HG02571 (cell line): ENCODE data around the gene TSKU.

Experiments used
- ATAC-seq: cut with Tn5 transposase; IDR thresholded peaks from one replicate; pipeline ENCODE4 v1.9.1; 2021; ENCODE audit warnings: mild to moderate bottlenecking, moderate library complexity; ENCODE audit not compliant: unreplicated experiment

TSKU gene

GRCh38 chr11:76752321-76753143 is 30.6 kb upstream of the TSKU start:
- ATAC-seq = no peak

DNA sequence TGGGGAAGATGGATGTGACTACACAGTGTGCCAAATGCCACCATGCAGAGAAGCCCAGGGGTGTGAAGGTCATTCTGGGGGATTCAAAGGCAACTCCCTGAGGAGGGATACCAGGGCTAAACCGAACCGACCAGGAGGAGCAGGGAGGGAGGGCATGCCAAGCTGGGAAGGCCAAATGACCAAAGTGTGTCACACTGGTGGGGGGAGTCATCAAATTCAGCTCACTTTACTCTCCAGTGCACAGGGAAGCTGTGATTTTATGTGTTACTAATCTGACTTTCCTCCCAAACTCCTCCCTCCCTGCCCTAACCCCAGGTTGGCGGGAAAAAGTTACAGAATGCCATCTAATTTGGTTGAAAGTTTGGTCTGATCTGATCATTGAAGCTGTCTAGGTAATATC is 29.7 kb upstream of the TSKU start:
- ATAC-seq = no peak

DNA sequence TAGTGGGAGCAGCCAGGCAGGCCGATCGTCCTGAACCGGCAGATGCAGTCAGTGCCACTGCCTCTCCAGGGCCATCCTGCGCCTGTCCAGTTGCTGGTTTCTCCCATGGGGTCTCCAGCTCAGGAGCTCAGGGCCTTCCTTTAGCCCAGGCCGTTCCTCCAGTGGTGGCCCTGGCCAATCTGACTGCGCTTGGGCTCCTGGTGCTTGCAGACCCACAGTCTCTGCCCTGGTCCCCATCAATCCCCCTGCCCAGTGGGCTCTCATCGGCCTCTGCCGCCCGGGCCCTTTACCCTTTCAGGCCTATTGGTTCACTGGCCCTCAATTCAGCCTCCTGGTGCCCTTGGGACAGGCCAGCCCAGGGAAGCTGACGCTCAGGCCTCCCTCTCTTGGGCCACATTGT is 29.2 kb upstream of the TSKU start:
- no peak for ATAC-seq

GRCh38 chr11:76756341-76756741 is 26.8 kb upstream of the TSKU start:
- ATAC-seq = no peak

GRCh38 chr11:76758311-76758710 is 24.8 kb upstream of the TSKU start:
- no peak for ATAC-seq

DNA sequence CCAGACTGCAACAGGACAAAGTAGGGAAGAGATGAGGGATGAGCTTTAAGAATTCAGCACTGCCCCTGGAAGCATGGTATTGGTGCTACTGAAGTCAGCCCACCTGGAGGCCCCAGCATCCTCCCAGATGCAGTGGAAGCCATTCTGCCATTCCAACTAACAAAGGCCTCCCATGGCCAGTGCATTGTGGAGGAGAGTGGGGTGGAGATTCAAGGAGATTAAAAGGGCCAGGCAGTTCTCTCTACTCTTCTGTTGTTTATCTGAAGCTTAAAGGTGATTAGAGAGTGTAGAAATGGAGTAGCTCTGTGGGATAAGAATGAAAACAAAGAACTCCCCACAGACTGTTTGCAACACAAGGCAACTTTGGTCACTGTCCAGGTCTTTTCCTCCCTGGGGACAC is 24.1 kb upstream of the TSKU start:
- ATAC-seq = no peak

DNA sequence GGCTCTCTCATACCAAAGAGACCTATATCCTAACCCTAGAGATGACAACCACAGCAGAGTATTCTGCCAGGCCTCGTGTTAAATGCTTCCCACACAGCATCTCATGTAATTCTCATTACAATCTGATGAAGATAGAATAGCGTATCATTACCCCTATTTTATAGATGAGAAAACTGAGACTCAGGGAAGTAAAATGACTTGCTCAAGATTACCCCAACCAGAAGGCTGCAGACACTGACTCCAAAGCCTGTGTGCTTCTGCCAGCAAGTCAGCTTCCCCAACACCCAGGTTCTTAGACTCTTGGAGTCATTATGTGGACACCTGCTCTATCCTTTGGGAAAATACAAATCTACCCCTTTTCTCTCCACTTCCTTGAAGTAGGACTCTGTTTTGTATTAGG is 23.6 kb upstream of the TSKU start:
- ATAC-seq = no peak

DNA sequence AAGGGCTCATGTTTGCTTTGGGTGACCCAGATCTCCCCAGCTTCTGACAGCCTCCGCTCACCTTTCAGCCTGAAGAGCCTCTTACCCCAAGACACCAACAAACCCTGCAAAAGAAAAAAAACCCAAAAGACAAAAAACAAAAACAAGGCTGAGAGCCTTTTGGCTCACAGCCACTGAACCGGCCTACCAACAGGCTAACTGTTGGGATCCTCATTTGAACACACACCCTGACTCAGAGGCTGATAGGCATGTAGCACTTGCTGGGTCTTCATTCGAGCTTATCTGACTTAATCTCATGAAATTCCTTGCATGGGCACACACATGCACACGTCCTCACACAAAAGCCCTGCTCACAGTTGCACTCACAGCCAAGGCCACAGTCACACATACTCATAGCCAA is 22.9 kb upstream of the TSKU start:
- ATAC-seq = no peak

DNA sequence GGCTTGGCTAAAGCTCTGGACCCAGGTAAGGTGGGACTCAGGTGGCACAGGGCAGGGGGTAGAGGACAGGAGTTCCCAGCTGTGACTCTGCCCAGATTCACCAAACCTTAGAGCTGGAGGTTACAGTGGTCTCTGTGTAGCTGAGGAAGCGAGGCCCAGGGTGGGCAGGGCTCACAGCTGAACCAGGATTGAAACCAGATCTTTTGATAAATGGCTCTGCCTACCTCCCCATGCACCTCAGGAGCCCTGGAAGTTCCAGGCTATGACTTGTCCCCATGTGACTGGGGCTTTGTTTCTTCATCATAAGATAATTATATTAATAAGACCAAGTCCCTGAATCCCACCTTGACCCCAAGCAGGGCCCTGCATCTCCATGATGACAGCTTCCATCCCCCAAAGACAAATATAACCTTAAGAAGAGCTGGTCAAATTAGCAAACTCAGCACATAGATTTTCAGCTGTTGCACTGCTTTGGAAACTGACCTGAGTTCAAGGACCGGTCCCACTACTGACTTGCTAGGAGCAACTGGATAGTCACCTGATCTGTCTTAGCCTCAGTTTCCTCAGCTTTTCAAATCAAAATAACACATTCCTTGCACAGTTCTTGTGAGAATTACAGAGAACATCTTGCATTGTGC is 21.3 kb upstream of the TSKU start:
- no peak for ATAC-seq

DNA sequence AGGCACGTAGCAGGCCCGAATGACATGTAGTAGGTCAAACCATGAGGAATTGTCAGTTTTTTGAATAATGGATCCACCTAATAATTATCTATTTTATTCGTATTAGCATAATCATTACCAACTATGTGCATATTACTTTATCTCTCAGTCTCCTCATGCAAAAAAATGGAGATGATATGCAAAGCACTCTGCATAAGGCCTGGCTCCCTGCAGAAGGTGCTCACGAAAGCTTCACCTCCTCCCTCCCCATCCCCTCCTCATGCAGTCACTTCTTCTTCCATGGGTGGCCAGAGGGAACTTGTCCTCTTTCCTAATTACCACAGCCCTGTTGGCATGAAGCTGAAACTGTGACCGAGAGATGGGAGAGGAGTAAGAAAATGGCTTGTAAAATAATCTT is 20.8 kb upstream of the TSKU start:
- no peak for ATAC-seq

GRCh38 chr11:76762867-76763572 is 20.1 kb upstream of the TSKU start:
- ATAC-seq = no peak

DNA sequence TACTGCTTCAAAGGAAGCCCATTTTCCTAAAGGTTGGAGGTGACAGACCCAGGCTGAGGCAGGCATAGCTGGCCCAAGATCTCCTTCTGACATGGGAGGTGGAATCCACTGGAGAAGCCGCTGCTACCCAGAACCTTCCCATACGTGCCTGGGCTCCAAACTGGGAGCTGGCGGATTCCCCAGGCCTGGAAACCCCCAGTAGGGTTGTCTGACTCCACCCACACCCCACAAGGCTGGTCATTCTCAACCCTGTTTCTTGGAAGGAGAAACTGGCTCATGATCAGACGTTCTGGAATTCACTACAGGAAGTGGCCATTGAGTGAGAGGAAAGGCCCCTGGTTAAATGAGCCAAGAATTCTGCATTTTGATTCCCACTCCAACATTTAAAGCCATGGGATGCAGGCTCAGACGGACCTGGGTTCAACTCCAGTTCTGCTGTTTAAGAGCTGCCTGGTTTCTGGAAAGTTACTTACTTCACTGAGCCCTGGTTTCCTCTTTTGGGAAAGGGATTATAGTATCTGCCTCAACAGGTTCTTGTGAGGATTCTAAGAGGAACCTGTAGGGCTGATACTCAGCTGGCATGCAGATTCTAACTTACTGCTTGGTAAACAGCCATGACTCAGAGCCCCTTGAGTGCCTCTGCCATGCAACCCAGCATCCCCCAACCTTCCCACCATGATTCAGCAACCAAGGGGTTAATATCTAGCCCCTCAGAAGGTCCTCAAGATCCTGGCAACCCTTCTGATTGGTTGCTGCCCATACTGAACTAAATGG is 19.4 kb upstream of the TSKU start:
- ATAC-seq = no peak

DNA sequence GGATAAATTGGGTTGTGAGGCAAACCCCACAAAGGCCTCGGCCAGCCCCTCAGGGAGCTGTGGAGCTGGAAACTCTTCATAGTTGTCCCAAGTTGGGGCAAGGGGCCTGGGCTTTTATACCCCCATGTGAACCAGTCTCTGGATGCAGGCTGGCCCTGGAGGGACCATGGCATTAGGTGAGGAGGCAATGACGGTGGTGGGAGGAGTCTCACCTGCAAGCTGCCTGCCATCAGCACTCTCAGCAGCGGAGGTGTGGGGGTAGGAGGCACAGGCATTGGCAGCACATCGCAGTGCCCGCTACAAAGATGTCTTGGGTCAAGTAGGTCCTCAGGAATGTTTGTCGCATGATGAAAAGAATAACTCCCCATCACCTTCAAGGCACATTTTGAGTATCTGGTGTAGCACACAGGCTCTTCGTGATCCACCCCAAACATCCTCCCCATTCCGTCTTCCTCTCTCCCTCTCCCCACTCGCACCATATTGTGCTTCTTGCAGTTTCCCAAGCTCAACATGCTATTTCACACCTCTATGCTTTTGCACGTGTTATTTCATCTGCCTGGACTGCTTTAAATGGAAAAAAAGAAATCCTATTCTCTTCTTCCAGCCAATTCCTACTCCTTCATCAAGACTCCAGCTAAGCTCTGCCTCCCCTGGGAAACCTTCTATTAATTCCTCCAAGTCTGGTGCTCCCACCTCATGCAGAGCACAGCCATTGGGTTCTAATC is 18.1 kb upstream of the TSKU start:
- no peak for ATAC-seq

GRCh38 chr11:76765863-76766350 is 17.2 kb upstream of the TSKU start:
- no peak for ATAC-seq

DNA sequence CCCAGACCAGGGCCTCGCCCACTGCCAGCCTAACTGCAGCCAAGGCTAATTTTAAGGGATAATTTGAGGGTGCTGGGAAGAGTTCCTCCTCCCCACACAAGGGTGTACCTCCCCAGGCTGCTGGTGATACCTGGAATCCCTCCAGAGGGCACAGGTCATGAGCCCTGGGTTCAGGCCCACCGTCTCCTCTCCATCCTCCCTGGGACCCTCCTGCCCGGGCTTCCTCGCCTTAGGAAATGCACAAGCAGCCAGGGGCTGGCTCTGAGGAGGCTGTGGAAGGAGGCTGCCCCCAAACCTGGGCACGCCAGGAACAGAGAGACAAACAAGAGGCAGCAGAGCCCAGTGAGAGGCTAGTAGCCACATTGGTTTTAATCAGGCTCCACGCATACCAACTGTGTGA is 16.6 kb upstream of the TSKU start:
- ATAC-seq = no peak

DNA sequence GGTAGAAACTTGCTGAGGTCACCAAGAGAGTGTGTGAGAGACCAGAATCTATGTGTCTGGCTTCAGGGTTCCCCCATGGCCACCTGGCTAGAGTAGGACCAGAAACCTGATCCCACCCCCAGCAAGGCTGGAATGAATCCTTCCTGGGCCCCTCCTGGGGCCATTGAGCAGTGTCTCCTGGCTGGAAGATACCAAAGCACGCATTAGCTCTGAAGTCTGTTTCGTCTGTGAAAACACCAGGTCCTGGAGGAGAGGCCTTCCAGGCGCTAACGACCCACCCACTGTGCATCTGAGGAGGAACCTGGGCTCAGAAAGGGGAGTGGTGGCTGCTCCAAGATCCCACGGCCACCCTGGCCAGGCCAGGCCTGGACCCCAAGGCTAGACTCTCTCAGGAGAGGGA is 15.5 kb upstream of the TSKU start:
- ATAC-seq = no peak

- no peak for ATAC-seq
Measured at GRCh38 chr11:76768088-76768908, 14.9 kb upstream of the TSKU start.

DNA sequence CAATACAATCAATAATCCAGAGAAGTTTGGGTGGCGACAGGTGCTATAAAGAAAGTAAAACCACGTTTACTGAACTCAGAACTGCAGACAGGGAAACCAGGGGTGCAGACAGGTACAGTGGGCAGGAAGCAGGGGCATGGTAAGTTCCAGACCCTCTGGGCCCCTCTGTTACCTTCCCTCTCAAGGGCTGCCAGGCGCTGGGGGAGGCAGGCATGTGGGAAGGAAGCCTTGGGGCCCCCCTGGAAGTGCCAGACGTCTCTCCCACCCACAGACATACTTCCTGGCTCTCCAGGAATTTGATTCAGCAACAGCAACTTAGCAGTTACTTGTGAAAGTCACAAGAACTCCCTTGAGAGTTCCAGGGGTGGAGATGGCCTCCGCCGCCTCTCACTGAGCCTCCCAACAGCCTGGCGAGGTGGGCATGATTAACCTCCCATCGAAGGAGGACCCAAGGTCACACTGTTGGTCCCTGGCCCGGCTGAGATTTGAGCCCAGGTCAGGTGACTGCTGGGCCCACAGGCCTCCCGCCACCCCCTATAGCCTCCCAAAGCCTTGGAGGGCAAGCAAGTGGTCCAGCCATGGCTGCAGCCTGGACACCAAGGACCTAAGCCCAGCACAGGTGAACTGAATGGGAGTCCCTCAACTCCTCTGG is 14.1 kb upstream of the TSKU start:
- ATAC-seq = no peak
